Activated naive CD8-positive, alpha-beta T cell treated with anti-CD3 and anti-CD28 coated beads for 36 hours (primary cell): ENCODE data around the gene TRMT2A. TPM values are rescaled to one million over a fixed set of nuclear protein-coding genes. Genes with fewer than 3 reads are reported as not detected.
"Not testable (repeated sequence)": the region's sequence is repeated elsewhere in the genome, so short reads cannot be mapped to it uniquely, and the experiment has no call there.

Experiments used
- DNase-seq: peaks from one replicate; pipeline ENCODE4 v3.0.0; 2021
- H3K27ac Mint-ChIP-seq: one replicate; pipeline ENCODE4 v1.8.0; 2022; ENCODE audit warnings: mild to moderate bottlenecking, moderate library complexity, mixed read lengths
- H3K27me3 Mint-ChIP-seq: one replicate; pipeline ENCODE4 v1.8.0; 2022; ENCODE audit warnings: mild to moderate bottlenecking, mixed read lengths
- H3K36me3 Mint-ChIP-seq: one replicate; pipeline ENCODE4 v1.8.0; 2021; ENCODE audit warnings: mild to moderate bottlenecking, mixed read lengths
- H3K4me1 Mint-ChIP-seq: one replicate; pipeline ENCODE4 v1.8.0; 2021; ENCODE audit warnings: mixed read lengths
- H3K4me3 Mint-ChIP-seq: one replicate; pipeline ENCODE4 v1.8.0; 2022; ENCODE audit warnings: mild to moderate bottlenecking, moderate library complexity, mixed read lengths
- H3K9me3 Mint-ChIP-seq: one replicate; pipeline ENCODE4 v1.8.0; 2022; ENCODE audit warnings: mixed read lengths
- total RNA-seq, 2 experiments: library from RNA; stranded (reverse); gene quantifications; one replicate each; pipeline ENCODE4 v1.2.3, GENCODE V29; 2021

TRMT2A gene, protein sequence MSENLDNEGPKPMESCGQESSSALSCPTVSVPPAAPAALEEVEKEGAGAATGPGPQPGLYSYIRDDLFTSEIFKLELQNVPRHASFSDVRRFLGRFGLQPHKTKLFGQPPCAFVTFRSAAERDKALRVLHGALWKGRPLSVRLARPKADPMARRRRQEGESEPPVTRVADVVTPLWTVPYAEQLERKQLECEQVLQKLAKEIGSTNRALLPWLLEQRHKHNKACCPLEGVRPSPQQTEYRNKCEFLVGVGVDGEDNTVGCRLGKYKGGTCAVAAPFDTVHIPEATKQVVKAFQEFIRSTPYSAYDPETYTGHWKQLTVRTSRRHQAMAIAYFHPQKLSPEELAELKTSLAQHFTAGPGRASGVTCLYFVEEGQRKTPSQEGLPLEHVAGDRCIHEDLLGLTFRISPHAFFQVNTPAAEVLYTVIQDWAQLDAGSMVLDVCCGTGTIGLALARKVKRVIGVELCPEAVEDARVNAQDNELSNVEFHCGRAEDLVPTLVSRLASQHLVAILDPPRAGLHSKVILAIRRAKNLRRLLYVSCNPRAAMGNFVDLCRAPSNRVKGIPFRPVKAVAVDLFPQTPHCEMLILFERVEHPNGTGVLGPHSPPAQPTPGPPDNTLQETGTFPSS
- 100 to 1,000 TPM; 124 to 139 TPM for total RNA-seq

DNA sequence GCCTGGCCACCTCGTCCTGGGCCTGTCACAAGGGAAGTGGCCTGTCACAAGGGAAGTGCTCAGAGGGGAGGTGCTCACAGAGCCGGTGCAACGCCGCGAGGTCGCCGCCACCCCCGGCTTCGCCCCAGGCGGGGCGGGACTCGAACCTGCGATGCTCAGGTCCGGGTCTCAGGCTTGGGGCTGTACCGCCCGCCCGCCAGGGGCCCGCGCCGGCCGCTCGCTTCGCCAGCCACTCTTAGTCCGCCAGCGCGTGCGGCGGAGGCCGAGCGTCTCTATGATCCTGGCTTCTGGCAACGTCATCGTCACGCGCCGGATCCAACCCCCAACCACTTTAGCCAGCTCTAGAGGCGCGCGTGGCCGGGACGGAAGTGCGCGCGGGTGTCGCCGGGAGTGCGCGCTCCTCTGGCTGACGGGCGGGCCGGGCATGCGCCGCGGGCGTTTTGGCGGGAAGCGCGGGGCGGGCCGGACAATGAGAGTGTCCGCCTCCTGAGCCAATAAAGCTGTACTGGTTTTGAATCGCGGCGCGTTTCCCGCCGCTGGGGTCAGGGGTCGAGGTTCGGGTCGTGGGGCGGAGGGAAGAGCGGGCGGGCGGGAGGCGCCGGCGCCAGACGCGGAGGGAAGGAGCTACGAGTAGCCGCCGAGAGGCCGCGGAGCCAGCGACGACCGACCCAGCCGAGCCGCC, at the start of gene TRMT2A:
Gene TRMT2A (minus strand): TSS at position 276 of the 682 bp plus-strand sequence. CDS start 320 bp downstream, outside the sequence.
- no peaks in the 10 kb centered on the region for H3K9me3 Mint-ChIP-seq
- DNase-seq: peak; percentile 99
- H3K4me1 Mint-ChIP-seq: peaks cover 41% of the 10 kb centered on the region
- H3K36me3 Mint-ChIP-seq: peaks cover 42% of the 10 kb centered on the region
- H3K27ac Mint-ChIP-seq: peak within 1 kb of the TSS; percentile 95
- H3K27me3 Mint-ChIP-seq: no peaks in the 10 kb centered on the region
- H3K4me3 Mint-ChIP-seq: peak within 1 kb of the TSS; percentile 93

GRCh38 chr22:20166703-20167102, 49.7 kb upstream of the TRMT2A start:
- Mint-ChIP-seq H3K27me3 (no peaks in the 10 kb centered on the region), H3K4me1 (peaks cover 2% of the 10 kb centered on the region), H3K27ac (no peak overlapping the region), H3K4me3 (no peak overlapping the region), H3K9me3 (peaks cover 3% of the 10 kb centered on the region), H3K36me3 (peaks cover 3% of the 10 kb centered on the region)
- no peak for DNase-seq

DNA sequence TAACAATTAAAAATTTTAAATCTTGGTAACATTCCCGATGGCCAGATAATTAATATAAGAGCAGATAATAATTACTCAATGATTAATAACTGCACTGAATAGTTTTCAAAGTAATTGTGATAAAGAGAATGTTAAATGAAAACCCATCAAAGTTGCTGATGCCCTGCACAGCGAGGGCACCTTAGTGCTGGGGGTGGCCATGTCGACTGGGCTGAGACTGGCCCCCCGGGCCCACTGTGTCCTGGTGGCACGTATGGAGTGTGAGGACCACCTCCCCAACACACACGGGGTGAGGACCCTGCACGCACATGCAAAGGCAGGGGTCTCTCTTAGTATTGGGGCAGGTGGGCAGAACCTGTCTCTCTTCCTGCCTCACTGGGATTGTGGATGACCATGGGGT, 48.9 kb upstream of the TRMT2A start:
- H3K4me1 Mint-ChIP-seq: peaks cover 2% of the 10 kb centered on the region
- no peak overlapping the region for H3K27ac Mint-ChIP-seq
- H3K9me3 Mint-ChIP-seq: peaks cover 3% of the 10 kb centered on the region
- H3K27me3 Mint-ChIP-seq: no peaks in the 10 kb centered on the region
- no peak for DNase-seq
- no peak overlapping the region for H3K4me3 Mint-ChIP-seq
- peaks cover 3% of the 10 kb centered on the region for H3K36me3 Mint-ChIP-seq

DNA sequence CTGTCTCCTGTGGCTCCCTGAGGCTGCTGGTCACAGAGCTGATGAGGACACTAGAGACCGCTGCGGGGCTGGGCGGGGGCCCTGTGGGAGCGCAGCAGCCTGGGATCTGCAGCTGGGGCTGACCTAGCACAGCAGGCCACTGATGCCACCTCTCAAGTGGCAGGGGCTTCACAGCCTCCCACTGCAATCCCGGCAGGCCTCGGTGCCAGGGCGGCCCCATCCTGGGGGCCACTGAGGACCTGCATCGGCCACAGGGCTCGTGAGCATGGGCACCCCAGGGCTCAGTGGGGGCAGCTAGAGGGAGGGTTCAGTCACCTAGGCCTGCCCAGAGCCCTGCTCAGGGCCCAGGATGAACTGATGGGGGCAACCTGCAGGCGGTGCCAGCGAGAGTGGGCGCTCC, 48.4 kb upstream of the TRMT2A start:
- Mint-ChIP-seq H3K36me3 (peaks cover 3% of the 10 kb centered on the region), H3K27me3 (no peaks in the 10 kb centered on the region), H3K4me1 (peaks cover 2% of the 10 kb centered on the region), H3K9me3 (peaks cover 3% of the 10 kb centered on the region), H3K4me3 (no peak overlapping the region), H3K27ac (no peak overlapping the region)
- DNase-seq: no peak

- H3K36me3 Mint-ChIP-seq: peaks cover 3% of the 10 kb centered on the region
- H3K9me3 Mint-ChIP-seq: peaks cover 3% of the 10 kb centered on the region
- no peak overlapping the region for H3K4me3 Mint-ChIP-seq
- H3K27me3 Mint-ChIP-seq: no peaks in the 10 kb centered on the region
- H3K27ac Mint-ChIP-seq: no peak overlapping the region
- no peak for DNase-seq
- peaks cover 2% of the 10 kb centered on the region for H3K4me1 Mint-ChIP-seq
Observed at GRCh38 chr22:20164863-20165262, 47.8 kb upstream of the TRMT2A start.

GRCh38 chr22:20160041-20160440, 43.0 kb upstream of the TRMT2A start:
- peaks cover 4% of the 10 kb centered on the region for H3K4me1 Mint-ChIP-seq
- no peak overlapping the region for H3K4me3 Mint-ChIP-seq
- no peak for DNase-seq
- H3K27me3 Mint-ChIP-seq: no peaks in the 10 kb centered on the region
- no peak overlapping the region for H3K27ac Mint-ChIP-seq
- H3K9me3 Mint-ChIP-seq: peaks cover 3% of the 10 kb centered on the region
- H3K36me3 Mint-ChIP-seq: peaks cover 3% of the 10 kb centered on the region

DNA sequence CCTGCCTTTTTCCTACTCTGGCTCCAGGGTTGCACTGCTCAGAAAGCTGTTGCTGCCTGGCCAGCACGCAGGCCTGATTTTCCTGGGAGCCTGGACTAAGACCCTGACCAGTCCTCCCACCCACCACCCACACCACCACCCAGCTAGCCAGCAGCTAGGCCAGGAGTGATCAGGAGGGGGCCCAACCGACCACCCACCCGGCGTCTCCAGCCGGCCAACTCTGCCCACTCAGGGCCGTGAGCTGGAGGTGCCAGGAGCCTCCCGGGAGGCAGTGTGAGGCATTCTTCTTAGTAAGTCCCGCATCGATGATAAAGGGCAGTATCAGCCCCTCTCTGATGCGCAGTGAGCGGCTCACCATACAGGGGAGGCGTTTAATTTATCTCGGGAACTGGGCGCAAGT, 42.5 kb upstream of the TRMT2A start:
- H3K27me3 Mint-ChIP-seq, H3K4me1 Mint-ChIP-seq, H3K9me3 Mint-ChIP-seq, DNase-seq, H3K36me3 Mint-ChIP-seq, H3K27ac Mint-ChIP-seq, H3K4me3 Mint-ChIP-seq: not testable (repeated sequence)

DNA sequence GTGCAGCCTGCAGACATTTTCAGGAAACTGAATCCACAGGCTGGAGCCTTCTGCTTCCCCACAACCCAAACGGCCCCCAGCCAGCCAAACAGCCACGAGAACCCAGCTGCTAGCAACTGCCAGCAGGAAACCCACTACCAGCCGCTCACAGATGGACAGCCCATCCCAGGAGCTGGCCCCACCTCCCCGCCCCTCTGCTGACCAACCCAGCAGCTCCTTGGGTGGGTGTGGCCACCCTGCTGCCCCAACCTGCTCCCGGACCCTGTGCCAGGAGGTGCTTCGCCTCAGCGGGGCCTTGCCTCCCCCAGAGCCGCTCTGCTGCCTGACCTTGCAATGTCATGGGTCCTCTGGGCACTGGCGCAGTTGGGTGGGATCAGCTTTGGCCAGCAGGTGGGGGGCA, 42.0 kb upstream of the TRMT2A start:
- H3K27me3 Mint-ChIP-seq: no peaks in the 10 kb centered on the region
- no peak overlapping the region for H3K27ac Mint-ChIP-seq
- peaks cover 2% of the 10 kb centered on the region for H3K4me1 Mint-ChIP-seq
- no peaks in the 10 kb centered on the region for H3K9me3 Mint-ChIP-seq
- no peak for DNase-seq
- H3K36me3 Mint-ChIP-seq: no peaks in the 10 kb centered on the region
- H3K4me3 Mint-ChIP-seq: no peak overlapping the region

DNA sequence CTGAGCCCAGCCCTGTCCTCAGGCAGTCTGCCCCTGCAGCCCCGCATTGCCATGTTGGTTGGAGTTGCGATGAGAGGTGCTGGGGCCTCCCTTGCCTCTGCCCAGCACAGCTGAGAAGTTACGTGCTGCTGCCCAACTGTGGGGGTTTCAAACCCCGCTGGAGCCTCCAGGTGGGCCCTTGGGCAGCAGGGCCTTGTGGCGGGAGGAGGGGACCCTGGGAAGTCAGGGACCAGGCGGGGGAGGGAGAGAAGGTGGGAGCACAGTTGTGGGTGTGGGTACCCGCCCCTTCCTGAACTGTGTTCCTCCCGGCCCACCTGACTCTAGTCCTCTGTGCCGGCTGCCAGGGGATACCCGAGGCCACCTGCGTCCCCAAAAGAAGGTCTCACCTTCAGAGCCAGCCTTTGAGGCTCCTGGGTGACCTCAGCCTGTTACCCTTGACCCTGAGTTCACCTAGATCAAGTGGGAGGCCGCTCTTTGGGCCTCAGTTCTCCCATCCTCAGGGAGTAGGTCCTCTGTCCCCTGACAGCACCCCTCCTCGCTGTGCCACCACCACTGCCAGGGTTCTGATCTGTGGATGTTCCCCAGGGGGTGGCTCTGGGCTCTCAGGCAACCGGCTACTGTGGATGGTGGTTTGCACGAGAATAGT, 41.5 kb upstream of the TRMT2A start:
- H3K27ac Mint-ChIP-seq: no peak overlapping the region
- H3K27me3 Mint-ChIP-seq: no peaks in the 10 kb centered on the region
- no peaks in the 10 kb centered on the region for H3K9me3 Mint-ChIP-seq
- H3K4me3 Mint-ChIP-seq: no peak overlapping the region
- H3K36me3 Mint-ChIP-seq: no peaks in the 10 kb centered on the region
- DNase-seq: no peak
- H3K4me1 Mint-ChIP-seq: peaks cover 2% of the 10 kb centered on the region

GRCh38 chr22:20157430-20158183, 40.6 kb upstream of the TRMT2A start:
- no peaks in the 10 kb centered on the region for H3K27me3 Mint-ChIP-seq
- H3K36me3 Mint-ChIP-seq: no peaks in the 10 kb centered on the region
- no peak overlapping the region for H3K27ac Mint-ChIP-seq
- no peak overlapping the region for H3K4me3 Mint-ChIP-seq
- H3K4me1 Mint-ChIP-seq: peaks cover 2% of the 10 kb centered on the region
- H3K9me3 Mint-ChIP-seq: no peaks in the 10 kb centered on the region
- no peak for DNase-seq

GRCh38 chr22:20156611-20157429, 39.8 kb upstream of the TRMT2A start:
- DNase-seq: peak; percentile 81
- H3K27ac Mint-ChIP-seq: no peak overlapping the region
- no peaks in the 10 kb centered on the region for H3K36me3 Mint-ChIP-seq
- no peak overlapping the region for H3K4me3 Mint-ChIP-seq
- H3K4me1 Mint-ChIP-seq: peaks cover 2% of the 10 kb centered on the region
- no peaks in the 10 kb centered on the region for H3K27me3 Mint-ChIP-seq
- no peaks in the 10 kb centered on the region for H3K9me3 Mint-ChIP-seq

DNA sequence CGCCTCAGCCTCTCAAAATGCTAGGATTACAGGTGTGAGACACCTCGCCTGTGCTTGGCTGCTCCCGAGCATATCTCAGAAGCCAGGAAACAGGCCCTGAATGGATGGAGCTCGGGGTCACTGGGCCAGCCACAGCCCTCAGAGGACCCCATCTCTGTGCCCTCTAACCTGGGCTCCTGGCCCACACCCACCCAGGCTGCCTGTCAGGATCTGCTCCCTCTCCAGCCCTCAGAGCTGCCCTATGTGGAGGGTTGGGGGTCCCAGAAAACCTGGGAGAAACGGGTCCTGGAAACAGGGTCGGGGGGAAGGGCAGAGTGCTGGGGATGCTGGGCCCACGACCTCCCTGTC, 39.0 kb upstream of the TRMT2A start:
- H3K27ac Mint-ChIP-seq: no peak overlapping the region
- no peak overlapping the region for H3K4me3 Mint-ChIP-seq
- no peaks in the 10 kb centered on the region for H3K9me3 Mint-ChIP-seq
- H3K27me3 Mint-ChIP-seq: no peaks in the 10 kb centered on the region
- no peaks in the 10 kb centered on the region for H3K36me3 Mint-ChIP-seq
- peaks cover 2% of the 10 kb centered on the region for H3K4me1 Mint-ChIP-seq
- no peak for DNase-seq

GRCh38 chr22:20155330-20156041, 38.5 kb upstream of the TRMT2A start:
- no peaks in the 10 kb centered on the region for H3K27me3 Mint-ChIP-seq
- peaks cover 2% of the 10 kb centered on the region for H3K4me1 Mint-ChIP-seq

More at GRCh38 chr22:20155330-20156041, 38.5 kb upstream of the TRMT2A start:
- H3K27ac Mint-ChIP-seq: no peak overlapping the region
- H3K4me3 Mint-ChIP-seq: no peak overlapping the region
- DNase-seq: no peak
- H3K9me3 Mint-ChIP-seq: no peaks in the 10 kb centered on the region
- no peaks in the 10 kb centered on the region for H3K36me3 Mint-ChIP-seq
